ENCODE data around the gene RBFOX1.

RBFOX1 gene

GRCh38 chr16:7705885-7706284, 373.2 kb downstream of the RBFOX1 start:
- DNase-seq (ENCODE audit: low read depth) = no peak

- no peak for DNase-seq (ENCODE audit: low read depth)
Observed at GRCh38 chr16:7709186-7709585, 376.5 kb downstream of the RBFOX1 start.

- no peak for DNase-seq (ENCODE audit: low read depth)
Observed at GRCh38 chr16:7713244-7713643, 380.6 kb downstream of the RBFOX1 start.

GRCh38 chr16:7714775-7715174, 382.1 kb downstream of the RBFOX1 start:
- no peak for DNase-seq (ENCODE audit: low read depth)

- DNase-seq (ENCODE audit: low read depth) = no peak
Observed at GRCh38 chr16:7716660-7717550, 384.3 kb downstream of the RBFOX1 start.

- no peak for DNase-seq (ENCODE audit: low read depth)
Observed at GRCh38 chr16:7722761-7723160, 390.1 kb downstream of the RBFOX1 start.

- DNase-seq (ENCODE audit: low read depth) = no peak
Observed at GRCh38 chr16:7731141-7731540, 398.5 kb downstream of the RBFOX1 start.

GRCh38 chr16:7736138-7736665, 403.6 kb downstream of the RBFOX1 start:
- DNase-seq (ENCODE audit: low read depth) = no peak

- no peak for DNase-seq (ENCODE audit: low read depth)
Observed at GRCh38 chr16:7742626-7743025, 410.0 kb downstream of the RBFOX1 start.

GRCh38 chr16:7744546-7745264, 412.1 kb downstream of the RBFOX1 start:
- no peak for DNase-seq (ENCODE audit: low read depth)

- DNase-seq (ENCODE audit: low read depth) = no peak
Observed at GRCh38 chr16:7745276-7745675, 412.6 kb downstream of the RBFOX1 start.

- no peak for DNase-seq (ENCODE audit: low read depth)
Observed at GRCh38 chr16:7746941-7747340, 414.3 kb downstream of the RBFOX1 start.

GRCh38 chr16:7748522-7748921, 415.9 kb downstream of the RBFOX1 start:
- DNase-seq (ENCODE audit: low read depth) = no peak

- DNase-seq (ENCODE audit: low read depth) = no peak
Observed at GRCh38 chr16:7755347-7755882, 422.8 kb downstream of the RBFOX1 start.

All from HS-27A (cell line).